Glutamatergic neuron (in vitro differentiated cells): ENCODE measurements around the gene CBR4. TPM values are rescaled to one million over a fixed set of nuclear protein-coding genes. Genes with fewer than 3 reads are reported as not detected.

Experiments
- DNase-seq: peaks from one replicate; pipeline ENCODE4 v3.0.0; 2022
- H3K27ac Mint-ChIP-seq: one replicate; pipeline ENCODE4 v1.8.0; 2020; ENCODE audit warnings: mild to moderate bottlenecking, mixed read lengths, inconsistent platforms; ENCODE audit not compliant: unreplicated experiment
- H3K27me3 Mint-ChIP-seq: one replicate; pipeline ENCODE4 v1.8.0; 2020; ENCODE audit warnings: mild to moderate bottlenecking, moderate library complexity, mixed read lengths, inconsistent platforms; ENCODE audit not compliant: unreplicated experiment
- H3K36me3 Mint-ChIP-seq: one replicate; pipeline ENCODE4 v1.8.0; 2020; ENCODE audit warnings: mild to moderate bottlenecking, mixed read lengths, inconsistent platforms; ENCODE audit not compliant: unreplicated experiment
- H3K4me1 Mint-ChIP-seq: one replicate; pipeline ENCODE4 v1.8.0; 2020; ENCODE audit warnings: mild to moderate bottlenecking, low read depth, mixed read lengths, inconsistent platforms; ENCODE audit not compliant: unreplicated experiment
- H3K4me3 Mint-ChIP-seq: one replicate; pipeline ENCODE4 v1.8.0; 2020; ENCODE audit warnings: mild to moderate bottlenecking, mixed read lengths, inconsistent platforms; ENCODE audit not compliant: unreplicated experiment
- H3K9me3 Mint-ChIP-seq: one replicate; pipeline ENCODE4 v1.8.0; 2020; ENCODE audit warnings: mild to moderate bottlenecking, moderate library complexity, mixed read lengths, inconsistent platforms; ENCODE audit not compliant: unreplicated experiment
- CTCF ChIP-seq: fragments of 200-600 bp; sonication (generic); IDR thresholded peaks from one replicate; pipeline ENCODE4 v1.5.0; 2021; ENCODE audit not compliant: partially characterized antibody, unreplicated experiment
- total RNA-seq: library from RNA; stranded (reverse); fragmentation: NEBNext Ultra II Directional; extraction: Animal tissue kit (Norgen Biotek cat#: 25700); gene quantifications from one replicate; pipeline ENCODE4 v1.2.1, GENCODE V29; 2021; ENCODE audit not compliant: unreplicated experiment

The CBR4 gene
- total RNA-seq, 1 donor from 2014 or later: 59.1 TPM

GRCh38 chr4:169000315-169000714 lies 9.7 kb downstream of the CBR4 start:
- Mint-ChIP-seq H3K9me3 (no peaks in the 10 kb centered on the region), H3K36me3 (no peaks in the 10 kb centered on the region)
- no peak for DNase-seq

GRCh38 chr4:168999809-169000208 lies 10.2 kb downstream of the CBR4 start:
- Mint-ChIP-seq H3K27me3 (no peaks in the 10 kb centered on the region), H3K27ac (no peak overlapping the region), H3K4me1 (peaks cover 2% of the 10 kb centered on the region), H3K9me3 (no peaks in the 10 kb centered on the region), H3K36me3 (no peaks in the 10 kb centered on the region), H3K4me3 (no peak overlapping the region)
- DNase-seq: no peak
- TF ChIP-seq CTCF: no peak

More at GRCh38 chr4:169000315-169000714, 9.7 kb downstream of the CBR4 start:
- Mint-ChIP-seq H3K4me1 (peaks cover 2% of the 10 kb centered on the region), H3K27ac (no peak overlapping the region), H3K4me3 (no peak overlapping the region), H3K27me3 (no peaks in the 10 kb centered on the region)
- TF ChIP-seq CTCF: no peak

DNA sequence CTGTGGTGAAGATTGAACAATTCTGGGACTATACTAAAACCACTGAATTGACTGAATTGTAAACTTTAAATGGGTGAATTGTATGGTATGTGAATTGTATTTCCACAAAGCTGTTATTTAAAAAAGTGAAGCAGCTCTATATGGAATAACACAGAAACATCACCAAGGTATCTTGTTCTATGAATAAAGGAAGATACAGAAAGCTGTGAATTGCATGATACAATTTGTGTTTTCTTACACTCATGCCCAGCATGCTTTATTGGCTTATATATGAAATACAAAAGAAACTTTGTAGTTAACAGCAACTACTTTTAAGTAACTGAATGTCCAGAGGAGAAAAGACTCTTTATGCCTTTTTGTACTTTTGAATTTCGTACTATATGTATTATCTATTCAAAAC lies 11.5 kb downstream of the CBR4 start:
- Mint-ChIP-seq H3K9me3 (no peaks in the 10 kb centered on the region), H3K27ac (no peak overlapping the region), H3K27me3 (no peaks in the 10 kb centered on the region), H3K36me3 (no peaks in the 10 kb centered on the region), H3K4me3 (no peak overlapping the region), H3K4me1 (peaks cover 5% of the 10 kb centered on the region)
- no peak for DNase-seq
- no peak for TF ChIP-seq CTCF

- no peak for DNase-seq
- Mint-ChIP-seq H3K4me1 (peaks cover 5% of the 10 kb centered on the region), H3K4me3 (no peak overlapping the region), H3K9me3 (no peaks in the 10 kb centered on the region), H3K36me3 (no peaks in the 10 kb centered on the region), H3K27me3 (no peaks in the 10 kb centered on the region), H3K27ac (no peak overlapping the region)
- TF ChIP-seq CTCF: no peak
Measured at GRCh38 chr4:168995537-168996295, 14.3 kb downstream of the CBR4 start.

- TF ChIP-seq CTCF: no peak
- no peaks in the 10 kb centered on the region for H3K27me3 Mint-ChIP-seq
- no peaks in the 10 kb centered on the region for H3K9me3 Mint-ChIP-seq
- H3K36me3 Mint-ChIP-seq: no peaks in the 10 kb centered on the region
- H3K4me1 Mint-ChIP-seq: peaks cover 4% of the 10 kb centered on the region
- H3K27ac Mint-ChIP-seq: no peak overlapping the region
- no peak overlapping the region for H3K4me3 Mint-ChIP-seq
- DNase-seq: no peak
Measured at GRCh38 chr4:168994958-168995357, 15.1 kb downstream of the CBR4 start.
